GM18951 (cell line): ENCODE measurements around the gene SLC12A4.
A peak's percentile ranks its signal among the peaks of the same experiment; 100 is the strongest.
"Not testable (repeated sequence)": the region's sequence is repeated elsewhere in the genome, so short reads cannot be mapped to it uniquely, and the experiment has no call there.

Experiments
- POLR2A ChIP-seq: IDR thresholded peaks from 4 replicates; pipeline ENCODE4 v1.6.1; 2011; ENCODE audit warnings: mild to moderate bottlenecking; ENCODE audit not compliant: insufficient read length, insufficient read depth; ENCODE audit errors: extremely low read depth
- in situ Hi-C: fragments of 300-500 bp; cut with MboI; formaldehyde crosslinking; loops from one replicate; pipeline ENCODE4 v1.12.0; 2022; ENCODE audit warnings: low sequenced_read_pairs, mixed read lengths, inconsistent platforms; ENCODE audit not compliant: unreplicated experiment

The SLC12A4 gene

GRCh38 chr16:67927131-67927941, 41.1 kb downstream of the SLC12A4 start:
- peak; percentile 5 for TF ChIP-seq POLR2A
- in situ Hi-C loops, result no loop called here

GRCh38 chr16:67926181-67926750, 42.2 kb downstream of the SLC12A4 start:
- TF ChIP-seq POLR2A, result no peak
- in situ Hi-C loops, result no loop called here

GRCh38 chr16:67924140-67924906, 44.1 kb downstream of the SLC12A4 start:
- no peak for TF ChIP-seq POLR2A
- in situ Hi-C loops, result no loop called here

- in situ Hi-C loops, result no loop called here
Observed at GRCh38 chr16:67923414-67924116, 44.9 kb downstream of the SLC12A4 start.

GRCh38 chr16:67922740-67923139, 45.7 kb downstream of the SLC12A4 start:
- in situ Hi-C loops, result no loop called here
- no peak for TF ChIP-seq POLR2A

More at GRCh38 chr16:67923414-67924116, 44.9 kb downstream of the SLC12A4 start:
- TF ChIP-seq POLR2A, result no peak

- in situ Hi-C loops, result no loop called here
- TF ChIP-seq POLR2A, result no peak
Observed at GRCh38 chr16:67922221-67922620, 46.2 kb downstream of the SLC12A4 start.

GRCh38 chr16:67919622-67920221, 48.7 kb downstream of the SLC12A4 start:
- no peak for TF ChIP-seq POLR2A
- in situ Hi-C loops, result no loop called here

GRCh38 chr16:67917852-67918236, 50.6 kb downstream of the SLC12A4 start:
- in situ Hi-C loops, result no loop called here
- TF ChIP-seq POLR2A, result no peak

- in situ Hi-C loops, result no loop called here
- no peak for TF ChIP-seq POLR2A
Observed at GRCh38 chr16:67917140-67917851, 51.1 kb downstream of the SLC12A4 start.

GRCh38 chr16:67915831-67916723, 52.4 kb downstream of the SLC12A4 start:
- in situ Hi-C loops, result no loop called here
- no peak for TF ChIP-seq POLR2A

GRCh38 chr16:67915496-67915769, 53.0 kb downstream of the SLC12A4 start:
- in situ Hi-C loops, result not testable (repeated sequence)
